ENCODE results near the gene CACNA1C.

DNA sequence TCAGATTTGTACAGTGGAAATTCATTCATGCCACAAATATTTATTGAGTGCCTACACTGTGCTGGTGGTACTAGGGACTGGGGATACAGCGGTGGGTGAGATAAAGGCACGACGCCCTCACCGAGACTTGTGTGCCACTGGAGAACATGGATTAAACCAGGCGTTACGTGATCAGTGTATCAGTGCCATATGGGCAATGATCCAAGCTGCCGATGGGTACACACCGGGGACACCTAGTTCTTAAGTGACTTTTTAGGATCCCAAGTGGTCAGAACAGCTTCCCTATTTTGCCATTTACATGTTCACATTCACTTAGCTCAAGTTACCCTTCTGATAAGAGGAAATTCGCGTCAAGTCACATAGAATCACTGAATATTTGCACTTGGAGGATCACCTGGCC lies 236.7 kb downstream of the CACNA1C start:
- TF ChIP-seq, protein P1, sequence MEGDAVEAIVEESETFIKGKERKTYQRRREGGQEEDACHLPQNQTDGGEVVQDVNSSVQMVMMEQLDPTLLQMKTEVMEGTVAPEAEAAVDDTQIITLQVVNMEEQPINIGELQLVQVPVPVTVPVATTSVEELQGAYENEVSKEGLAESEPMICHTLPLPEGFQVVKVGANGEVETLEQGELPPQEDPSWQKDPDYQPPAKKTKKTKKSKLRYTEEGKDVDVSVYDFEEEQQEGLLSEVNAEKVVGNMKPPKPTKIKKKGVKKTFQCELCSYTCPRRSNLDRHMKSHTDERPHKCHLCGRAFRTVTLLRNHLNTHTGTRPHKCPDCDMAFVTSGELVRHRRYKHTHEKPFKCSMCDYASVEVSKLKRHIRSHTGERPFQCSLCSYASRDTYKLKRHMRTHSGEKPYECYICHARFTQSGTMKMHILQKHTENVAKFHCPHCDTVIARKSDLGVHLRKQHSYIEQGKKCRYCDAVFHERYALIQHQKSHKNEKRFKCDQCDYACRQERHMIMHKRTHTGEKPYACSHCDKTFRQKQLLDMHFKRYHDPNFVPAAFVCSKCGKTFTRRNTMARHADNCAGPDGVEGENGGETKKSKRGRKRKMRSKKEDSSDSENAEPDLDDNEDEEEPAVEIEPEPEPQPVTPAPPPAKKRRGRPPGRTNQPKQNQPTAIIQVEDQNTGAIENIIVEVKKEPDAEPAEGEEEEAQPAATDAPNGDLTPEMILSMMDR (conservative IDR thresholded peaks at IDR 0.05 in 1 of 2, IDR thresholded peaks at IDR 0.05 in 1 of 2; ENCODE audit: extremely low read depth in 1 of 2, insufficient read depth in 1 of 2, low read depth in 1 of 2, low read length in 2 of 2): no peak
- TF ChIP-seq EZH2 (IDR thresholded peaks at IDR 0.05; ENCODE audit: borderline replicate concordance, low read length): no peak
